RWPE1 (cell line): ENCODE measurements around the gene LEPR.

Experiments
- CTCF ChIA-PET: fragments of 350-600 bp; sonication (Branson Sonifier 250); formaldehyde crosslinking; extraction: SDS; loops from one replicate; lab custom pipeline; 2021; lab: Yijun Ruan, JAX
- POLR2A ChIA-PET: fragments of 400-600 bp; formaldehyde crosslinking; extraction: SDS; loops from one replicate; lab custom pipeline; 2020; ENCODE audit warnings: antibody characterized with exemption; ENCODE audit not compliant: low non-redundant PET; lab: Yijun Ruan, JAX
- DNase-seq: peaks from one replicate; pipeline ENCODE4 v3.0.0; 2012; ENCODE audit warnings: low spot score
- H3K27ac ChIP-seq: fragments of 450-650 bp; 2 replicates; pipeline ENCODE4 v1.5.1; 2017
- CTCF ChIP-seq: fragments of 450-650 bp; conservative IDR thresholded peaks from 2 replicates; pipeline ENCODE4 v1.5.1; 2017; ENCODE audit warnings: low read depth, mild to moderate bottlenecking

Gene LEPR

GRCh38 chr1:65440322-65440900 lies 19.9 kb downstream of the LEPR start:
- ChIA-PET CTCF (interaction anchor here (0.7 to 1.3 kb wide), 2 partner anchors 9 to 19 kb away, joined by 4 to 6 read pairs; no protein-coding TSS in a partner anchor), POLR2A (interaction anchor here (0.7 kb wide), 1 partner anchor 19 kb away, joined by 8 read pairs; no protein-coding TSS in a partner anchor)
- TF ChIP-seq CTCF: no peak
- no peak for DNase-seq
- no peak overlapping the region for H3K27ac ChIP-seq

GRCh38 chr1:65440915-65441314 lies 20.4 kb downstream of the LEPR start:
- no peak for DNase-seq
- H3K27ac ChIP-seq: no peak overlapping the region
- ChIA-PET CTCF (interaction anchor here (0.6 to 1.3 kb wide), 2 partner anchors 19 to 387 kb away, joined by 3 to 4 read pairs; no protein-coding TSS in a partner anchor), POLR2A (interaction anchor here (0.5 kb wide), 1 partner anchor 186 kb away, joined by 3 read pairs; no protein-coding TSS in a partner anchor)
- no peak for TF ChIP-seq CTCF

GRCh38 chr1:65441464-65441863 lies 21.0 kb downstream of the LEPR start:
- no peak overlapping the region for H3K27ac ChIP-seq
- no peak for DNase-seq
- no peak for TF ChIP-seq CTCF
- ChIA-PET CTCF (interaction anchor here (0.6 to 1.3 kb wide), 2 partner anchors 18 to 387 kb away, joined by 3 to 4 read pairs; no protein-coding TSS in a partner anchor), POLR2A (interaction anchor here (0.5 kb wide), 1 partner anchor 187 kb away, joined by 3 read pairs; no protein-coding TSS in a partner anchor)

- DNase-seq: no peak
- TF ChIP-seq CTCF: no peak
- ChIA-PET POLR2A (no interaction called here), CTCF (interaction anchor here (0.8 kb wide), 1 partner anchor 11 kb away, joined by 3 read pairs; no protein-coding TSS in a partner anchor)
- no peak overlapping the region for H3K27ac ChIP-seq
Measured at GRCh38 chr1:65442442-65442841, 22.0 kb downstream of the LEPR start.

- H3K27ac ChIP-seq: no peak overlapping the region
- no peak for TF ChIP-seq CTCF
- ChIA-PET CTCF (interaction anchor here (0.6 kb wide), 1 partner anchor 244 kb away, joined by 3 read pairs; no protein-coding TSS in a partner anchor), POLR2A (no interaction called here)
- no peak for DNase-seq
Measured at GRCh38 chr1:65443647-65444046, 23.2 kb downstream of the LEPR start.

GRCh38 chr1:65444128-65444640 lies 23.7 kb downstream of the LEPR start:
- DNase-seq: no peak
- no peak for TF ChIP-seq CTCF
- ChIA-PET POLR2A (no interaction called here), CTCF (no interaction called here)
- H3K27ac ChIP-seq: no peak overlapping the region
